ENCODE data around the gene SPATS2L.

Gene SPATS2L

DNA sequence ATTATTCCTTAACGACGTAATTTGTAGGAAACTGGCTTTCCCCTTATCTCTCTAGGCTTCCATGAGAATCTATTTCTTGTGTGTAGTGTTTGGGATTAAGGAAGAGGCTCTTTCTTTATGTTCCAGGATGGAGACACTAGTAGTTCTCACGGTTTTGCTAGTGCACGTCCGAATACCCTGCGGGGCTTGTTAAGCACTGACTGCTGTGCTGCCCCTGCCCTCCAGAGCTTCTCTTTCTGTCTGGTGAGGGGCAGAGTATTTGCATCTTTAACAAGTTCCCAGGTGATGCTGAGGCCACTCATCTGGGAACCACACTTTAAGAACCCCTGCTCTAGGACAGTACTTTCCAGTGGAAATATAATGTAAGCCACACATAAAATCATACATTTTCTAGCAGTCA lies 76.4 kb downstream of the SPATS2L start:
- Histone ChIP-seq H3K4me3 (ENCODE audit: insufficient read depth, low read depth, low read length, poor library complexity, severe bottlenecking) (no peak overlapping the region), H3K27me3 (replicated peaks; ENCODE audit: control insufficient read depth, insufficient read depth, low read length, poor library complexity, severe bottlenecking) (no peaks in the 10 kb centered on the region), H3K9me3 (ENCODE audit: control insufficient read depth, low read length) (no peaks in the 10 kb centered on the region), H3K4me1 (ENCODE audit: control insufficient read depth, insufficient read depth, low read length, poor library complexity, severe bottlenecking) (peaks cover 3% of the 10 kb centered on the region), H3K27ac (ENCODE audit: insufficient read depth, low read length, poor library complexity, severe bottlenecking) (no peak overlapping the region), H3K36me3 (ENCODE audit: control insufficient read depth, insufficient read depth, low read length) (no peaks in the 10 kb centered on the region)
- DNase-seq, result no peak

- no peak overlapping the region for H3K27ac ChIP-seq (ENCODE audit: insufficient read depth, low read length, poor library complexity, severe bottlenecking)
- no peaks in the 10 kb centered on the region for H3K36me3 ChIP-seq (ENCODE audit: control insufficient read depth, insufficient read depth, low read length)
- H3K27me3 ChIP-seq (replicated peaks; ENCODE audit: control insufficient read depth, insufficient read depth, low read length, poor library complexity, severe bottlenecking), result no peaks in the 10 kb centered on the region
- H3K9me3 ChIP-seq (ENCODE audit: control insufficient read depth, low read length), result no peaks in the 10 kb centered on the region
- DNase-seq, result no peak
- peak overlapping the region; percentile 20 for H3K4me3 ChIP-seq (ENCODE audit: insufficient read depth, low read depth, low read length, poor library complexity, severe bottlenecking)
- peaks cover 3% of the 10 kb centered on the region for H3K4me1 ChIP-seq (ENCODE audit: control insufficient read depth, insufficient read depth, low read length, poor library complexity, severe bottlenecking)
These were observed 77.1 kb downstream of the SPATS2L start for GRCh38 chr2:200383380-200384110.

DNA sequence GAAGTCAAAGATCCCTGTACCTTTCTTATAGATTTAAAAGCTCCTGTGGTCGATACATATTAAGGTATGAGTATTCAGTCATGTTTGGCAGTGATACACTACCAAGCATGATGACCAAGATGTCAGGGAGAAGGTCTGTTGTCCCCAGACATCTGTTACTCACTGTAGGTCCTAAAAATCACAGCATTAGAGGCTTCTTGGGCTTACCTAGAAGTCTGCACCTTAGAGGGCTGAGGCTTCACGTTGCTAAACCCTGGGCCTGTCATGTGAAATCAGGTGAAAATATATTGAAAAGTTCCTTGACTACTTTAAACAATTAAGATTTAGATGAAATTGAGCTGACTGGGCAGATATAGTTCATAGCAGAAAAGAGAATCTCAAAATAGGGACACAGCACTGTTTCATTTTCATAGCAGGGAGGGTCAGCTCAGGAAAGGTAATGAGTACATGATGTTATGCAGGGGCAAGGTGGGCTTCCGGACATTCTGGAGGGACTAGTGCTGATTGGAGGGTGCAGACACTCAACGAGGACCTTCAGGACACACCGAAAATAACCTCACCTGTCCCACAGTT lies 78.7 kb downstream of the SPATS2L start:
- H3K36me3 ChIP-seq (ENCODE audit: control insufficient read depth, insufficient read depth, low read length), result no peaks in the 10 kb centered on the region
- no peak overlapping the region for H3K4me3 ChIP-seq (ENCODE audit: insufficient read depth, low read depth, low read length, poor library complexity, severe bottlenecking)
- no peaks in the 10 kb centered on the region for H3K9me3 ChIP-seq (ENCODE audit: control insufficient read depth, low read length)
- H3K4me1 ChIP-seq (ENCODE audit: control insufficient read depth, insufficient read depth, low read length, poor library complexity, severe bottlenecking), result peaks cover 3% of the 10 kb centered on the region
- no peak for DNase-seq
- no peak overlapping the region for H3K27ac ChIP-seq (ENCODE audit: insufficient read depth, low read length, poor library complexity, severe bottlenecking)
- H3K27me3 ChIP-seq (replicated peaks; ENCODE audit: control insufficient read depth, insufficient read depth, low read length, poor library complexity, severe bottlenecking), result no peaks in the 10 kb centered on the region

DNA sequence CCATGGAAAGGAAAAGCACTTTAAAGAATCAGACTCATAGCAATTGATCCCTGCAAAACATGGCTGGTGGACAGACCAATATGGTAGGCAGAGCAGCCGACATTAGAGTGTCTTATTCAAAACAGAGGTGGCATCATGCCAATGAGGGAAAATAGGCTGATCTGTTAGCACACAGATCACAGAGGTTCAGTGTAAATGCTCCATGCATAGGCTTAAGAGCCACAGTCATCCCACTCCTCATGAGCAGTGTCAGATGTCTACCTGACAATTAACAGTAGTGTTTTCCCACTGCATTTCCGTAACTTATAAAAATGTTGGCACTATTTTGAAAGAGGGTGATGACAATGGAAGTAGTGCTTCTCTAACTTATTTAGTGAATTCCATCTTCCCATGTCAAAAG lies 86.7 kb downstream of the SPATS2L start:
- Histone ChIP-seq H3K27me3 (replicated peaks; ENCODE audit: control insufficient read depth, insufficient read depth, low read length, poor library complexity, severe bottlenecking) (no peaks in the 10 kb centered on the region), H3K36me3 (ENCODE audit: control insufficient read depth, insufficient read depth, low read length) (no peaks in the 10 kb centered on the region), H3K4me3 (ENCODE audit: insufficient read depth, low read depth, low read length, poor library complexity, severe bottlenecking) (no peak overlapping the region), H3K4me1 (ENCODE audit: control insufficient read depth, insufficient read depth, low read length, poor library complexity, severe bottlenecking) (no peaks in the 10 kb centered on the region), H3K9me3 (ENCODE audit: control insufficient read depth, low read length) (no peaks in the 10 kb centered on the region), H3K27ac (ENCODE audit: insufficient read depth, low read length, poor library complexity, severe bottlenecking) (no peak overlapping the region)
- DNase-seq, result no peak

- H3K27me3 ChIP-seq (replicated peaks; ENCODE audit: control insufficient read depth, insufficient read depth, low read length, poor library complexity, severe bottlenecking), result no peaks in the 10 kb centered on the region
- no peak overlapping the region for H3K27ac ChIP-seq (ENCODE audit: insufficient read depth, low read length, poor library complexity, severe bottlenecking)
- H3K4me1 ChIP-seq (ENCODE audit: control insufficient read depth, insufficient read depth, low read length, poor library complexity, severe bottlenecking), result no peaks in the 10 kb centered on the region
- no peaks in the 10 kb centered on the region for H3K36me3 ChIP-seq (ENCODE audit: control insufficient read depth, insufficient read depth, low read length)
- no peaks in the 10 kb centered on the region for H3K9me3 ChIP-seq (ENCODE audit: control insufficient read depth, low read length)
- DNase-seq, result no peak
- H3K4me3 ChIP-seq (ENCODE audit: insufficient read depth, low read depth, low read length, poor library complexity, severe bottlenecking), result no peak overlapping the region
These were observed 87.6 kb downstream of the SPATS2L start for GRCh38 chr2:200394045-200394444.

- Histone ChIP-seq H3K27me3 (replicated peaks; ENCODE audit: control insufficient read depth, insufficient read depth, low read length, poor library complexity, severe bottlenecking) (no peaks in the 10 kb centered on the region), H3K36me3 (ENCODE audit: control insufficient read depth, insufficient read depth, low read length) (no peaks in the 10 kb centered on the region), H3K4me1 (ENCODE audit: control insufficient read depth, insufficient read depth, low read length, poor library complexity, severe bottlenecking) (no peaks in the 10 kb centered on the region), H3K27ac (ENCODE audit: insufficient read depth, low read length, poor library complexity, severe bottlenecking) (no peak overlapping the region), H3K9me3 (ENCODE audit: control insufficient read depth, low read length) (no peaks in the 10 kb centered on the region), H3K4me3 (ENCODE audit: insufficient read depth, low read depth, low read length, poor library complexity, severe bottlenecking) (no peak overlapping the region)
- no peak for DNase-seq
These were observed 90.3 kb downstream of the SPATS2L start for GRCh38 chr2:200396781-200397242.

DNA sequence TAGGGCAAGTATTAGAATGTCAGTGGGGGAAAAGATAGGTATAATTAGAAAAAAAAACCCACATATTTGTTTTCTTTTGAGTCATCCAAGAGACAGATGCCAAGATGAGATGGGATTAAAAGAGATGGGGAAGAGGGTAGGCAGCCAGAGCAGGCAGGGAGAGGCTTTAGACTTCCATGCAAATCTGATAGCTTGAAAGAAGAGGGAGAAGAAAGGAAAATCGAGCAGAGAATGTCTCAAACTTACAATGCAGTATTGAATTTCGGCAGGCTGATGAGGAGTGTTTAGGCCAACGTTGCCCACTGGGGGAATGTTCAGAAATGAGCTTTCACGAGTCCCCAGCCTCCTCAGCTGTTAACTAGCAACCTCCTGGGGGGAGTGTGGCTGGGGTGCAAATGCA lies 91.3 kb downstream of the SPATS2L start:
- H3K36me3 ChIP-seq (ENCODE audit: control insufficient read depth, insufficient read depth, low read length), result no peaks in the 10 kb centered on the region
- H3K9me3 ChIP-seq (ENCODE audit: control insufficient read depth, low read length), result no peaks in the 10 kb centered on the region
- no peak overlapping the region for H3K4me3 ChIP-seq (ENCODE audit: insufficient read depth, low read depth, low read length, poor library complexity, severe bottlenecking)
- H3K27me3 ChIP-seq (replicated peaks; ENCODE audit: control insufficient read depth, insufficient read depth, low read length, poor library complexity, severe bottlenecking), result no peaks in the 10 kb centered on the region
- H3K4me1 ChIP-seq (ENCODE audit: control insufficient read depth, insufficient read depth, low read length, poor library complexity, severe bottlenecking), result no peaks in the 10 kb centered on the region
- no peak for DNase-seq
- no peak overlapping the region for H3K27ac ChIP-seq (ENCODE audit: insufficient read depth, low read length, poor library complexity, severe bottlenecking)

GRCh38 chr2:200399046-200399445 lies 92.6 kb downstream of the SPATS2L start:
- H3K9me3 ChIP-seq (ENCODE audit: control insufficient read depth, low read length), result no peaks in the 10 kb centered on the region
- H3K4me3 ChIP-seq (ENCODE audit: insufficient read depth, low read depth, low read length, poor library complexity, severe bottlenecking), result no peak overlapping the region
- H3K27ac ChIP-seq (ENCODE audit: insufficient read depth, low read length, poor library complexity, severe bottlenecking), result no peak overlapping the region
- no peaks in the 10 kb centered on the region for H3K36me3 ChIP-seq (ENCODE audit: control insufficient read depth, insufficient read depth, low read length)
- no peaks in the 10 kb centered on the region for H3K4me1 ChIP-seq (ENCODE audit: control insufficient read depth, insufficient read depth, low read length, poor library complexity, severe bottlenecking)
- H3K27me3 ChIP-seq (replicated peaks; ENCODE audit: control insufficient read depth, insufficient read depth, low read length, poor library complexity, severe bottlenecking), result no peaks in the 10 kb centered on the region
- DNase-seq, result no peak

DNA sequence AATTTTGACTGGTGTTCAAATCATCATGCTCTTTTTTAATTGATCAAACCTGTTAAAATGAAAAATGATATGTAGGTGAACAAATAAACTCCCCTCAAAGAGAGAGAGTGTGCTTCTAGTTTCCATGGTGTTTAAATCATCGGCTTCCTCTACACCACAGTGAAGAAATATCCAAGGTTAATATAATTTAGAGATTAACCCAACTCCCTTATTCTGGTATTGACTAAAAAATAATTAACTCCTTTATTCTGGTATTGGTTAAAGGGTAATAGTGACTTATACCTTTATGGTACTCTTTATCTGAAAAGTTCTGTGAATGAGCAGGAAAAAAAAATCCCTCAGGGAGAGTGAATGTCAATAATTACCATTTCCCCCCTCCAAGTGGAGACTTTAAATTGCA lies 93.1 kb downstream of the SPATS2L start:
- Histone ChIP-seq H3K4me1 (ENCODE audit: control insufficient read depth, insufficient read depth, low read length, poor library complexity, severe bottlenecking) (no peaks in the 10 kb centered on the region), H3K27me3 (replicated peaks; ENCODE audit: control insufficient read depth, insufficient read depth, low read length, poor library complexity, severe bottlenecking) (no peaks in the 10 kb centered on the region), H3K9me3 (ENCODE audit: control insufficient read depth, low read length) (no peaks in the 10 kb centered on the region), H3K36me3 (ENCODE audit: control insufficient read depth, insufficient read depth, low read length) (no peaks in the 10 kb centered on the region), H3K27ac (ENCODE audit: insufficient read depth, low read length, poor library complexity, severe bottlenecking) (no peak overlapping the region), H3K4me3 (ENCODE audit: insufficient read depth, low read depth, low read length, poor library complexity, severe bottlenecking) (no peak overlapping the region)
- DNase-seq, result no peak

GRCh38 chr2:200403814-200404213 lies 97.3 kb downstream of the SPATS2L start:
- Histone ChIP-seq H3K9me3 (ENCODE audit: control insufficient read depth, low read length) (no peaks in the 10 kb centered on the region), H3K27ac (ENCODE audit: insufficient read depth, low read length, poor library complexity, severe bottlenecking) (no peak overlapping the region), H3K27me3 (replicated peaks; ENCODE audit: control insufficient read depth, insufficient read depth, low read length, poor library complexity, severe bottlenecking) (no peaks in the 10 kb centered on the region), H3K4me3 (ENCODE audit: insufficient read depth, low read depth, low read length, poor library complexity, severe bottlenecking) (no peak overlapping the region), H3K36me3 (ENCODE audit: control insufficient read depth, insufficient read depth, low read length) (no peaks in the 10 kb centered on the region), H3K4me1 (ENCODE audit: control insufficient read depth, insufficient read depth, low read length, poor library complexity, severe bottlenecking) (no peaks in the 10 kb centered on the region)
- no peak for DNase-seq

Measured in effector memory CD4-positive, alpha-beta T cell (primary cell).